Stimulated activated CD4-positive, alpha-beta T cell treated with anti-CD3 and anti-CD28 coated beads, TNF-alpha, amount 100 ng/mL, for 48 hours (primary cell): ENCODE data around the gene SCN4A.
"Not testable (repeated sequence)": the region's sequence is repeated elsewhere in the genome, so short reads cannot be mapped to it uniquely, and the experiment has no call there.

Experiments used
- DNase-seq, 3 donors: peaks; one replicate each; pipeline ENCODE4 v3.0.0-alpha.2; 2020; ENCODE audit warnings: low read depth in 3 of 3

Gene SCN4A

GRCh38 chr17:63934183-63935112 lies 38.3 kb downstream of the SCN4A start:
- DNase-seq: no peak

GRCh38 chr17:63933598-63933997 lies 39.1 kb downstream of the SCN4A start:
- no peak for DNase-seq

GRCh38 chr17:63932721-63933120 lies 40.0 kb downstream of the SCN4A start:
- no peak for DNase-seq

- DNase-seq: peak in 2 of 3 donors; percentile 10 to 30
Measured at GRCh38 chr17:63931981-63932561, 40.6 kb downstream of the SCN4A start, which contains the start of gene CD79B. CD79B (minus strand) TSS chr17:63932331; CDS start chr17:63932261, 70 bp downstream.

GRCh38 chr17:63930951-63931575 lies 41.7 kb downstream of the SCN4A start:
- peak in 2 of 3 donors; percentile 24 to 50 for DNase-seq

GRCh38 chr17:63929860-63930766 lies 42.6 kb downstream of the SCN4A start:
- no peak for DNase-seq

GRCh38 chr17:63928966-63929695 lies 43.6 kb downstream of the SCN4A start:
- DNase-seq: no peak

GRCh38 chr17:63928172-63928666 lies 44.5 kb downstream of the SCN4A start:
- DNase-seq: no peak

- no peak for DNase-seq
Measured at GRCh38 chr17:63927464-63928171, 45.1 kb downstream of the SCN4A start.

- DNase-seq: no peak
Measured at GRCh38 chr17:63926164-63926563, 46.6 kb downstream of the SCN4A start.

GRCh38 chr17:63925615-63926014 lies 47.1 kb downstream of the SCN4A start:
- DNase-seq: no peak

- DNase-seq: not testable (repeated sequence)
Measured at GRCh38 chr17:63922402-63922801, 50.3 kb downstream of the SCN4A start.

- not testable (repeated sequence) for DNase-seq
Measured at GRCh38 chr17:63920779-63921178, 51.9 kb downstream of the SCN4A start.

GRCh38 chr17:63920050-63920449 lies 52.7 kb downstream of the SCN4A start:
- not testable (repeated sequence) for DNase-seq

- peak; percentile 37 to 69 (median 50) for DNase-seq
Measured at GRCh38 chr17:63919311-63919723, 53.4 kb downstream of the SCN4A start.

GRCh38 chr17:63918789-63919305 lies 53.9 kb downstream of the SCN4A start, which contains the start of gene GH1:
GH1 (minus strand) TSS chr17:63918839; CDS start chr17:63918776, 63 bp downstream.
- not testable (repeated sequence) for DNase-seq

GRCh38 chr17:63918305-63918704 lies 54.4 kb downstream of the SCN4A start:
- DNase-seq: no peak

- DNase-seq: no peak
Measured at GRCh38 chr17:63917646-63918045, 55.1 kb downstream of the SCN4A start.

GRCh38 chr17:63917206-63917605 lies 55.5 kb downstream of the SCN4A start:
- not testable (repeated sequence) for DNase-seq
